Measurements from ENCODE around the gene CLSTN2. TPM values are rescaled to one million over a fixed set of nuclear protein-coding genes. Genes with fewer than 3 reads are reported as not detected.

CLSTN2 gene
- total and polyA plus RNA-seq, 10 donors: 0.02 to 0.22 (median 0.13) TPM; not detected in 1

- no peak for DNase-seq
- TF ChIP-seq POLR2A (IDR thresholded peaks at IDR 0.05) (no peak), POLR2AphosphoS5 (IDR thresholded peaks at IDR 0.05) (no peak), CTCF (IDR thresholded peaks at IDR 0.05 in 8 of 11, conservative IDR thresholded peaks at IDR 0.05 in 3 of 11) (no peak)
- Histone ChIP-seq H3K27ac (no peak overlapping the region), H3K4me3 (no peak overlapping the region), H3K36me3 (no peaks in the 10 kb centered on the region), H3K9me3 (no peaks in the 10 kb centered on the region), H3K4me1 (no peaks in the 10 kb centered on the region), H3K27me3 (replicated peaks in 1 of 7) (peaks cover 0 to 5% (median 0%) of the 10 kb centered on the region in 7 donors)
- intact Hi-C loops (cut with DNase I; ENCODE audit: low total_unique reads): no loop called here
Observed at GRCh38 chr3:139948467-139948866, 13.5 kb downstream of the CLSTN2 start.

GRCh38 chr3:139948898-139949297 lies 13.9 kb downstream of the CLSTN2 start:
- no peaks in the 10 kb centered on the region for H3K9me3 ChIP-seq
- no peak for DNase-seq
- no peak overlapping the region for H3K4me3 ChIP-seq
- intact Hi-C loops (cut with DNase I; ENCODE audit: low total_unique reads): no loop called here
- H3K27me3 ChIP-seq (replicated peaks in 1 of 7): peaks cover 0 to 5% (median 0%) of the 10 kb centered on the region in 7 donors
- H3K4me1 ChIP-seq: no peaks in the 10 kb centered on the region
- H3K27ac ChIP-seq: no peak overlapping the region
- 73 to 77% (median 74%) methylated on average over 6 of the region's 6 CpGs for WGBS, 5 donors
- TF ChIP-seq POLR2A (IDR thresholded peaks at IDR 0.05): no peak
- no peak for TF ChIP-seq CTCF (IDR thresholded peaks at IDR 0.05 in 8 of 11, conservative IDR thresholded peaks at IDR 0.05 in 3 of 11)
- no peak for TF ChIP-seq POLR2AphosphoS5 (IDR thresholded peaks at IDR 0.05)
- H3K36me3 ChIP-seq: no peaks in the 10 kb centered on the region

- no peaks in the 10 kb centered on the region for H3K36me3 ChIP-seq
- no peak overlapping the region for H3K4me3 ChIP-seq
- H3K27ac ChIP-seq: no peak overlapping the region
- WGBS, 5 donors: 50 to 74% (median 71%) methylated on average over 2 of the region's 2 CpGs
- TF ChIP-seq CTCF (IDR thresholded peaks at IDR 0.05 in 8 of 11, conservative IDR thresholded peaks at IDR 0.05 in 3 of 11) (no peak), POLR2AphosphoS5 (IDR thresholded peaks at IDR 0.05) (no peak), POLR2A (IDR thresholded peaks at IDR 0.05) (no peak)
- H3K9me3 ChIP-seq: no peaks in the 10 kb centered on the region
- no peak for DNase-seq
- intact Hi-C loops (cut with DNase I; ENCODE audit: low total_unique reads): no loop called here
- H3K27me3 ChIP-seq (replicated peaks in 1 of 7): peaks cover 0 to 17% (median 0%) of the 10 kb centered on the region in 7 donors
- no peaks in the 10 kb centered on the region for H3K4me1 ChIP-seq
Observed at GRCh38 chr3:139953131-139953910, 18.3 kb downstream of the CLSTN2 start.

GRCh38 chr3:139954146-139954860 lies 19.3 kb downstream of the CLSTN2 start:
- intact Hi-C loops (cut with DNase I; ENCODE audit: low total_unique reads): no loop called here
- TF ChIP-seq POLR2AphosphoS5 (IDR thresholded peaks at IDR 0.05): no peak
- no peak for TF ChIP-seq POLR2A (IDR thresholded peaks at IDR 0.05)
- H3K36me3 ChIP-seq: no peaks in the 10 kb centered on the region
- H3K4me1 ChIP-seq: no peaks in the 10 kb centered on the region
- 82 to 92% (median 85%) methylated on average over 3 of the region's 3 CpGs for WGBS, 5 donors
- DNase-seq: no peak
- no peak overlapping the region for H3K27ac ChIP-seq
- no peaks in the 10 kb centered on the region for H3K9me3 ChIP-seq
- H3K27me3 ChIP-seq (replicated peaks in 1 of 7): peaks cover 0 to 17% (median 0%) of the 10 kb centered on the region in 7 donors
- H3K4me3 ChIP-seq: no peak overlapping the region
